GM18519 (cell line): ENCODE results near the gene KCNK4.

Experiments used
- ATAC-seq: cut with Tn5 transposase; IDR thresholded peaks from one replicate; pipeline ENCODE4 v1.9.1; 2021; ENCODE audit warnings: mild to moderate bottlenecking, moderate library complexity; ENCODE audit not compliant: unreplicated experiment, low FRiP score

The KCNK4 gene

DNA sequence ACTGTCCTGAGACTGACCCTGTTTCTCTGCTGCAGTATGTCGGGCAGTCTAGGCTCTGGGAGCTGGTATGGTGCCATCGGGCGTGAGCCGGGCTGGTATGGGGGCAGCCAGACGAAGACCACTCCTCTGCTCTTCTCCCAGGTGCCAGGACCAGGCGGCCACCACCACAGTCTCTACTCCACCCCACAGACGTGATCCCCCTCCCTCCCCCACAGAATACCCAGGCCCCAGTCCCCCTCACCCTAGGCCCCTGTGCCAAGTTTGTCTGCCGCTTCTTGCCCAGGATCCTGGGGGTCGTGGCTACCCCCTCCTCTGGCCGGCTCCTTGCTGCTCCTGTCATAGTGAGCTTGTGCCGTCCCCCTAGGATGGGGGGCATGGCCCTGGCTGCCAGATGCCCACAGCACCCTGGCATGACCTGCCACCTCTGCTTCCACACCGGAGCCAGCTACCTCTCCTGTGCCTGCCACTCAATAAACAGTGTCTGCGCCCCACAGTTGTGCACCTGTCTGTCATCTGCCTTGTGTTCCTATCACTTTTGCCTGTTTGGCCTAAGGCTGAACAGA is 2.0 kb upstream of the KCNK4 start:
- ATAC-seq, result no peak

DNA sequence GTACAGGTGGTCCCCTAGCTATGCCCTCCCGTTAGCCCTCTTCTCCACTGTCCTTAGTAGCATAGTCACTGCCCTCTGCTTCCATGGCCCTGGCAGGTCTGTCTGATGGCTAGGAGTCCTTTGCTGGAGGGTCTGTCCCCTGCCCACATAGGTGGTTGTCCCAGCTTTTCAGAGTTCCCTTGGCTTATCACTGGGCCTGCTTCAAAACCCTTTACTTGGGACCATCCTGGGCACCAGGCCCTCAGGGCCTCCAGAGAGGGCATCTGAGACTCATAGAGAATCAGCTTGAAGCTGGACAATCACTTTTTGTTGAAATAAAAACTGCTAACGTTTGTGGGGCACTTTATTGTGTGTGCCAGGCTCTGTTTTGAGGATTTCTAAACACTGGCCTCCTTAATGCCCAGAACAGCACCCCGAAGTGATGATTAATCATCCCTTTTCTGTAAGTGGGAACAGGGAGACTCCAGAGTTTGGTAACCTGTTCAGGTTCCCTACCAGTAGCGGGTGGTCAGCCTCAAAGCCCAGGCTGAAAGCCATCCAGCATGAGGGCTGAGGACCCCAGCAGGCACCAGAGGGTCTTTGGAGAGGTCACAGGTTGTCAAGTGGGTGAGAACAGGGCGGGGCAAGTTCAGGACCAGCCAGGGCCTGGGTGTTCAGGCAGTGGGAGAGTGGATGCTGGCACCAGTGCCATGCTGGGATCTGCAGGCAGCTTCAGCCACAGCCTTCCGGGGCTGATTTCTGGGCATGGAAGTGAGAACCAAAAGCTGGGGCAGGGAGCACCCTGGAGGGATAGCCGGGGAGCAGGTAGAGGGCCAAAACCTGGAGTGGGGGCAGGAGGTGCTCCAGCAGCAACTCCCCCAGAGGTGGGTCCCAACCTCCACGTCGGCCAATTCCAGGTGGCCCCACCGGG is 495 bp upstream of the KCNK4 start:
- no peak for ATAC-seq

DNA sequence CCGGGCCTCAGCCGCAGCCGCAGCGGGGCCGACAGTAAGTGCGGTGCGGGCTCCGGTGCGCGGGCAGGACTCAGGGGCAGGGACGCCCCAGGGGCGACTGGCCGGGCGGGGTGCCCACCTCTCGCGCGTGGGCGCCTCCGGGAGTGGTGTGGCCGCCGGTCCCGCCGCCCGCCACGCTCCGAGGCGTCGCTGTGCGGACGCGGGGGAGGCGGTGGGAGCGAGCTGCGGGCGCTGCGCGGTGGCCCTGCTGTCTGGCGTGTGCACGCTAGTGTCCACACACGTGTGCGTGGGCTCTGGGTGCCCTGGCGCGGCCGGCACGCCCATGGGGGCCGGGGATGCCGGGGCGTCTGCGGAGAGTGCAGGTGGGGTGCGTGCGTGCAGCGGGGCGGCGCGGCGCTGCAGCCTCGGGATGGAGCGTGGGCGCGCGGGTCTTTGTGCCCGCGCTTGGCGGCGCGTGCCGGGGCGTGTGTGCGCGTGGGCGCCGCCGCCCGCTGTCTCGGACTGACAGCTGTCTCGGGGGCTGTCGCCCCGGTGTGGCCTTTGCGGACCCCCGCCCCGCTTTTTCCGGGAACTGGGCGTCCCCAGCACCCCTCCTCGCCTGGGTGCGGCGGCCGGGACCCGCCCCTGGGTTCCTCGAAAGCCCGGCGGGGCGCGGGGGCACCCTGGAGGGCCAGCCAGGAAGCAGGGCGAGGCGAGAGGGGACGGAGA is 804 bp downstream of the KCNK4 start:
- ATAC-seq, result no peak

DNA sequence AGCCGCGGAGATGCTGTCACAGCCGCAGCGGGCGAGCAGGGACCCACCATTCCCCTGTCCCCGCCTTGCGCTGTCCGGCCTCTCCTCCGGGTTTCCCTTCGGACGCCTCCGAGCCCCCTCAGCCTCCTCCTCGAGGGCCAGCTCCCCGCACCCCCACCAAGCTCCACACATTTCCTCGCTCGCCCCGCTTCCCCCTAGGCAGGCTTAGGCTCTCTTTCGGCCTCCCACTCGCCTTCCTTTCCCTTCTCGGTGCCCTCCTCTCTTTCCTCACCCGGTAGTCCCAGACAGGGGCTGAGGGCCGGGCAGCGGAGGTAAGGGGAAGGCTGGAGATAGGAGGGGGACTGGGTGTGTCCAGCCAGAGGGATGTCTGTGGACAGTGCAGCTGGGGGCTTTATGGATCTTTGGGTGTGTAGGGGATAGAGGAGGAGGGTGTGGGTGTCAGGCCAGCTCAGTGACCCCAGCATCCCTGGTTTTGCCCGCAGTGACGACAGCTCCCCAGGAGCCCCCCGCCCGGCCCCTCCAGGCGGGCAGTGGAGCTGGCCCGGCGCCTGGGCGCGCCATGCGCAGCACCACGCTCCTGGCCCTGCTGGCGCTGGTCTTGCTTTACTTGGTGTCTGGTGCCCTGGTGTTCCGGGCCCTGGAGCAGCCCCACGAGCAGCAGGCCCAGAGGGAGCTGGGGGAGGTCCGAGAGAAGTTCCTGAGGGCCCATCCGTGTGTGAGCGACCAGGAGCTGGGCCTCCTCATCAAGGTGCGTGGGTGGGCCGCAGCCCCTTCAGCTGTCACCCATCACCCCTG is 1.6 kb downstream of the KCNK4 start:
- no peak for ATAC-seq

DNA sequence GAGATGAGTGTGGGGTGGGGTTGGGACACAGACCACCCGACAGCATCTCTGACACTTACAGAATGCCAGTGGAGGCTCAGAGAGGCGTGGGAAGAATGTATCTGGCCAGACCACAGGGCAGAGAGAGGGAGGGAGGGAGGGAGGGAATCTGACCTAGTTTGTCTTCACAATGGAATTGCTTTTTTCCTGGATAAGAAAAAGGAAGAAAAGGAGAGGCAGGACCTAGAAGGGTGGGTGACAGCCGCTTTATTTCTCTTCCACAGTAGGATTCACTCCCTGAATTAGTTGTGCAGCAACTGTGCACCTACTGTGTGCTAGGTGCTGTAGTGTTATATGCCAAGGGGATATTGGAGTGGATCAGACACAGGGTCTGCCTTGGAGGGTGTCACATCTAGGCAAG is 3.7 kb downstream of the KCNK4 start:
- no peak for ATAC-seq

DNA sequence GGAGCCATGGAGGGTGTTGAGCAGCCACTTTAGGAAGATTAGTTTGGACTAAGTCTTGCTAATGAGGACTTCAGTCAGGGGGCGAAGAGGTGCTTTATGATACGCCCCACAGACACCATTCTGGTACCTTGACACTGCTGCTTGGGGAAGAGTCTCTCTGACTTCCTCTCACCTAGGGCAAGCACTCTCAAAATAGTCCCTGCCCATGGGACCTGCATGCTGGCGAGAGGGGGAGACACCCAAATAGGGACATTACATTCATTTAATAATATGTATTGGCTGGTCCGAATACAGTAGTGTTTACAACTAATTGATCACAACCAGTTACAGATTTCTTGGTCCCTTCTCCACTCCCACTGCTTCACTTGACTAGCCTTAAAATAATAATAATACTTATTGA is 4.7 kb downstream of the KCNK4 start:
- no peak for ATAC-seq

DNA sequence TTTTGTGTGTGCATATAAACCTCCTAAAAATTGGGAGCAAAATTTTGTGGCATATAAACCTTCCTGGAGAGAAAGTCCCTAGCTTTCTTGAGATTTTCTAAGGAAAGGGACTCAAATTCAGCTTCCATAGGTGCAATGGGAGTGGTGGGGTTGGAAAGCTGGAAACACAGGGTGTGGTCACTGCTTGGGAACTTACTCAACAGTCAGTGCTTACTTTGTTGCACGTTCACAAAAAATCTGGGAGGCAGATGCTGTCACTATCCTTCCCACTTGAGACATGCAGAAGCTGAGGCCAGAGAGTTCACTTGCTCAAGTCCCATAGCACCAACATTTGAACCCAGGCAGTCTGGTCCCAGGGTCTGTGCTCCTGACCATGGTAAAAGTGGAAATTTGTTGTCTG is 5.1 kb downstream of the KCNK4 start:
- ATAC-seq, result no peak

DNA sequence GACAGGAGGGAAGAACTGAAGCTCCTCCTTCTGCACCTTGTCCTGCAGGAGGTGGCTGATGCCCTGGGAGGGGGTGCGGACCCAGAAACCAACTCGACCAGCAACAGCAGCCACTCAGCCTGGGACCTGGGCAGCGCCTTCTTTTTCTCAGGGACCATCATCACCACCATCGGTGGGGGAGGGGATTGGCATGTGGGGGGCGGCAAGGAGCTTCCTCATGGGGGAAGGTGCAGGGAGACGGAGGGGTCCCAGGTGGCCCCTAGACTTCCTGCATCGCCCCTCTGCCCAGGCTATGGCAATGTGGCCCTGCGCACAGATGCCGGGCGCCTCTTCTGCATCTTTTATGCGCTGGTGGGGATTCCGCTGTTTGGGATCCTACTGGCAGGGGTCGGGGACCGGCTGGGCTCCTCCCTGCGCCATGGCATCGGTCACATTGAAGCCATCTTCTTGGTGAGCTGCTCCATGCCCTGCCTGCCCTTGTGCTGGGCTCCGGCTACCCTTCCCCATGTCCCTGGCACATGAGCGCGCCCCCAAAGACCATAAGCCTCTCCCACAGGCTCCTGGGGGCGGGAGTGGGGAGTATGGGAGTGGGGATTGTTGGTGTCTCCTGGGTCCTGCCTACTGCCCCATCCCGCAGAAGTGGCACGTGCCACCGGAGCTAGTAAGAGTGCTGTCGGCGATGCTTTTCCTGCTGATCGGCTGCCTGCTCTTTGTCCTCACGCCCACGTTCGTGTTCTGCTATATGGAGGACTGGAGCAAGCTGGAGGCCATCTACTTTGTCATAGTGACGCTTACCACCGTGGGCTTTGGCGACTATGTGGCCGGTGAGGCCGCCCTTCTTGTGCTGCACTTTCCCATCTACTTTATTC is 6.0 kb downstream of the KCNK4 start:
- ATAC-seq, result no peak

DNA sequence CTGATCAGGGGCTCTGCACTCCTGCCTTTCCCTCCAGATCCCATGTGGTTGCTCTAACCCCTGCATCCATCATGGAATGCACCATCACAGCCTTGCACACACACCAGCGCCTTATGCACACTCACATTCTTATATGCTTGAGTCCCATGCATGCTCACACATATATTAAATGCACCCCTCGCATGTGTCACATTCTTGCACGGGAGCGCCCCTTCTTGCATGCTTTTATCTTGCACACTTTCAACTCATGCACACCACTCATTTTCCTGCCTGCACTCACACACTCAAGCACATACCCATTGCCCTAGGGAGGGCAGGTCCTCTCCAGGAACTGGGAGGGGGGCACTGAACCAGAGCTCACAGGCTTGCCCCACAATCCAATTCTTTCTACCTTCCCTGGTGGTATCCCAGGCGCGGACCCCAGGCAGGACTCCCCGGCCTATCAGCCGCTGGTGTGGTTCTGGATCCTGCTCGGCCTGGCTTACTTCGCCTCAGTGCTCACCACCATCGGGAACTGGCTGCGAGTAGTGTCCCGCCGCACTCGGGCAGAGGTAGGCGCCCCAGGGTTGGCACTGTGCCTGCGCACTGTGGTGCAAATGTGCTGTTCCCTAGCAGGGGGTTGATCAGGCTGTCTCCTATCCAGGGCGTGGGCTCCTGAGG is 6.7 kb downstream of the KCNK4 start:
- no peak for ATAC-seq

DNA sequence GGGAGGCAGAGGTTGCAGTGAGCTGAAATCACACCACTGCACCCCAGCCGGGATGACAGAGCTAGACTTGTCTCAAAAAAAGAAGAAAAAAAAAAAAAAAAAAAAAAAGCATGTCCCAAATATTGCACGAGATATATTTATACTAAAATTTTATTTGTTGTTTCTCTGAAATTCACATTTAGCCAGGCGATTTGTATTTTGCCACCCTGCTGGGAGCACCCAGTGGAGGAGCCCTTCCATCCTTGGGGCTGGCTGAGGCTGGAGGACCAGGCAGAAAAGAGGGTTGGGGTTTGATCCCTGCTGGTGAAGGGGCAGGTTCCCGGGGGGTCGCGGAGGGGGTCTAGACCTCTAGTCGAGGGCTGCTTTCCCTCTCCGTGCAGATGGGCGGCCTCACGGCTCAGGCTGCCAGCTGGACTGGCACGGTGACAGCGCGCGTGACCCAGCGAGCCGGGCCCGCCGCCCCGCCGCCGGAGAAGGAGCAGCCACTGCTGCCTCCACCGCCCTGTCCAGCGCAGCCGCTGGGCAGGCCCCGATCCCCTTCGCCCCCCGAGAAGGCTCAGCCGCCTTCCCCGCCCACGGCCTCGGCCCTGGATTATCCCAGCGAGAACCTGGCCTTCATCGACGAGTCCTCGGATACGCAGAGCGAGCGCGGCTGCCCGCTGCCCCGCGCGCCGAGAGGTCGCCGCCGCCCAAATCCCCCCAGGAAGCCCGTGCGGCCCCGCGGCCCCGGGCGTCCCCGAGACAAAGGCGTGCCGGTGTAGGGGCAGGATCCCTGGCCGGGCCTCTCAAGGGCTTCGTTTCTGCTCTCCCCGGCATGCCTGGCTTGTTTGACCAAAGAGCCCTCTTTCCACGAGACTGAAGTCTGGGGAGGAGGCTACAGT is 8.1 kb downstream of the KCNK4 start:
- no peak for ATAC-seq

DNA sequence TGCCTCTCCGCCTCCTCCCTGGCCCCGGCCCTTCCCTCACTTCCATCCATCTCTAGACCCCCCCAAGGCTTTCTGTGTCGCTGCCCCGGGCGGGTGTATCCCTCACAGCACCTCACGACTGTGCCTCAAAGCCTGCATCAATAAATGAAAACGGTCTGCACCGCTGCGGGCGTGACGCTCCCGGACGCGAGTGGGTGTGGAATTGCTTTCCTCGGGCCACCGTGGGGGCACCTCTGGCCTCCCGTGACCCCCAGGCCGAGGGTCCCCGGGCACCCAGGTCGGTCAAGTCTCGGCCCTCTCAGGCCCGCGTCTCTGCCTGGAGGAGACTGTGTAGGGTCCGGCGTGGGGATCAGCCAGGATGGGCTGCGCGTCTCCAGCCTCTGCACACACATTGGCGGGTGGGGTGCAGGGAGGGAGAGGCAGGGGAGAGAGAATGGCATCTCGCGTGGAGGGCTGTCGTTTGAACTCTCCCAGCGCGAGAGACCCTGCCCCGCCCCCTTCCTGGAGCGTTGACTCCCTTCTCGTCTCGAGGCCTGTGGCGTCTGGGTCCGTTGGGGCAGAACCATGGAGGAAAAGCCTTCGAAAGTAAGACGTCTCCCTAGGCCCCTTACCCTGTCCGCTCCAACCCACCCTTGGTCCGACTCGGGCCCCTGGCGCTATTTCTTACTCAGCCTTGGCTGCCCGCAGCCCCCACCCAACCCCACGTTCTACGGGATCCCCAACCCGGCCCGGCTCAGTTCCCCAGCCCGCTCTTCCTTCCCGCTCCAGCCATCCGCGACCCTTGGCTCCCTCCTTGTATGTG is 8.9 kb downstream of the KCNK4 start, which contains the start of gene CATSPERZ:
Gene CATSPERZ (plus strand): TSS at position 512 of the 802 bp plus-strand sequence. CDS start 53 bp downstream, at position 565.
- ATAC-seq, result no peak

DNA sequence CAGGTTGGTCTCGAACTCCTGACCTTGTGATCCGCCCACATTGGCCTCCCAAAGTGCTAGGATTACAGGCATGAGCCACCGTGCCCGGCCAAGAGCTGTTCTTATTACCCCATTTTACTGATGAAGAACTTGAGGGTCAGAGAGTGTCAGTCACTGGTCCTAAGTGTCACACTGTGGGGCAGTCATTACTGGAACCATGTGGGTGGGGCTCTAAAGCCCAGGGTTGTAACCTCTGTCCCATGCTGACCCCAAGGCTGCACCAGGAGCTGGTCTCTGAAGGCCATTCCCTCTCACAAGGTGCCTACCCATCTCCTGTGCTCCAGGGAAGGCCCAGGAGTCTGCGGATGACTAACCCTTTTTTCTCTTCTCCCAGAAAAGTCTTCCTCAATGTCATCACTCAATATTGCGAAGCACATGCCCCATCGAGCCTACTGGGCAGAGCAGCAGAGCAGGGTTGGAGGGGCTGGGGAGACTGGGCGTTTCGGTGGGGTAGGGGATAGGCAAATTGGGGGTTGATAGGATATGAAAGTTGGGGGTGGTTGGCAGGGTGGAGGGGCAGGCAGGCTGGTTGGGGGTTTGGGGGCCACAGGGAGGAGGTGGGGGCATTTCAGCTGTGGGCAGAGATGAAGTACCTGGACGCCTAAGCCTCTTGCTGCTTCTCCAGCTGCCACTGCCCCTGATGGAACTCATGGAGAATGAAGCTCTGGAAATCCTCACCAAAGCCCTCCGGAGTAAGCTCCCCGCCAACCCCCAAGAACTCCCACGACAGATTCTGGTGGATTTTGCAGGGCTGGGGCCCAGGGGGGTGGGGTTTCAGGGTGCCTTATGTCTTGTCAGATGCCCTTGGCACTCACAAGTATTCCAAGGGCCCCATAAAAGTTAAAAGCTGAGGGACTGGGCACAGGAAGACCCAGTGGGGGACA is 12.3 kb downstream of the KCNK4 start:
- no peak for ATAC-seq

DNA sequence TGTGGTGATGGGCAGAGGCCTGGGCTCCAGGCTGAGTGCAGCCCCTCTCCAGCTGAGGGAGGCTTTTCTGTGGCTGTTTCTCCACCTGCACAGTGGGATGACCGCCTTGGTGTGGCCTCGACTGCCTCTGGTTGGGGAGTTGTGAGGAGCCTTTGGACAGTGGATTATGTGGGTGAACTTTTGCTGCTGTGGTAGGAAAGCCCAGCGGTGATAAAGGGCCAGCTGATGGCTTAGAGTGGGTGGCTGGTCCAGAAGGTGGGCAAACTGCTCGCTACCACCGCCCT is 12.9 kb downstream of the KCNK4 start:
- ATAC-seq, result no peak

DNA sequence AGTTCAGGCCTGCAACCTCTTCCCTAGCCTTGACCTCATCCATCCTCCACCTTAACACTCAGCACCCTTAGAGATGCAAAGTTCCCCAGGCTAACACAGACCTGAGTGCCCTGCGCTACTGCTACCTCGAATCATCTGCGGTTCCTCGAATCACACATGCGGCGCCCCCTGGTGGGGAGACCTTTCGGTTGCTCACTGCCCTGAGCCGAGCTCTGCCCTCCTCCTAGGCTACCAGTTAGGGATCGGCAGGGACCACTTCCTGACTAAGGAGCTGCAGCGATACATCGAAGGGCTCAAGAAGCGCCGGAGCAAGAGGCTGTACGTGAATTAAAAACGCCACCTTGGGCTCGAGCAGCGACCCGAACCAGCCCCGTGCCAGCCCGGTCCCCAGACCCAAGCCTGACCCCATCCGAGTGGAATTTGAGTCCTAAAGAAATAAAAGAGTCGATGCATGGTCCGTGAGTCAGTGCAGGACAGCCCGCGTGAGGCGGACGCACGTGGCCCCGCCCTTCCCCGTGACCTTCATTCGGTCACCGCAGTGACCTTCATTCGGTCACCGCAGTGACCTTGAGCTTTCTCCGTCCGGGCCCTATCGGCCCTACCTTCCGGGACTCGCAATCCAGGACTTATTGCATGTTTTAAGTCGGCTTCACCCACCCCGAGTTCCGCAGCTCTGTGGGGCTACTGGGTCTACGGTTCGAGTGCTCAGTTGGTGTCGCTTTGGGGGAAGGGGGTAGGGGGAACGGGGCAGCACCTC is 13.4 kb downstream of the KCNK4 start:
- peak; percentile 19 for ATAC-seq

DNA sequence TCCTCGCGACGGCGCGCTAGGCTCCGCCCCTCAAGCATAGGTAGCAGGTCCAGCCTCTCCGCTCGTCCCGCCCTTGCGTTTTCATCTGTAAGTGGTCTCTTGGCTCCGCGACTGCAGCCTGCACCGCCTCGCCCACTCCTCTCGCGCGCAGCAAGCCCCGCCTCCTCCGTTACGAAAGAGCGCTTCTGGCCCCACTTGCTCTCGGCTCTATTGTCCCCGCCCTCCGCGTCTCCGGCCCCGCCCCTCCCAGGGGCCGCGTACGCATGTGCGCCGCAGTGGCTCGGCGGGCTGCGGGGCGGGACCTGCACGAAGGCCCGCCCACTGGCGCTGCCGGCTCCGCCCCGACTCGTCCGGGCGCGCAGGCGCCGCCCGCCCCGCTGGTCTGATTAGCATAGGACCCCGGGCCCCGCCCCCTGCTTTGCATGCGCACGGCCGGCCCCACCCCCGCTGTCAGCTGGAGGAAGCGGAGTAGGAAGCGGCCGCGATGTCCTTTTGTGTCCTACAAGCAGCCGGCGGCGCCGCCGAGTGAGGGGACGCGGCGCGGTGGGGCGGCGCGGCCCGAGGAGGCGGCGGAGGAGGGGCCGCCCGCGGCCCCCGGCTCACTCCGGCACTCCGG is 14.1 kb downstream of the KCNK4 start, which contains the start of gene ESRRA:
Gene ESRRA (plus strand): TSS at position 450 of the 616 bp plus-strand sequence. CDS start 1,656 bp downstream, outside the sequence.
- peak; percentile 53 for ATAC-seq
